GM12872 (cell line): ENCODE data around the gene FBXO31.

Experiments used
- TF ChIP-seq, protein P1 (sequence below): IDR thresholded peaks from 3 replicates; pipeline ENCODE4 v1.5.1; 2011; ENCODE audit warnings: low read depth, mild to moderate bottlenecking, low read length, moderate library complexity; ENCODE audit not compliant: insufficient read depth

Gene FBXO31

DNA sequence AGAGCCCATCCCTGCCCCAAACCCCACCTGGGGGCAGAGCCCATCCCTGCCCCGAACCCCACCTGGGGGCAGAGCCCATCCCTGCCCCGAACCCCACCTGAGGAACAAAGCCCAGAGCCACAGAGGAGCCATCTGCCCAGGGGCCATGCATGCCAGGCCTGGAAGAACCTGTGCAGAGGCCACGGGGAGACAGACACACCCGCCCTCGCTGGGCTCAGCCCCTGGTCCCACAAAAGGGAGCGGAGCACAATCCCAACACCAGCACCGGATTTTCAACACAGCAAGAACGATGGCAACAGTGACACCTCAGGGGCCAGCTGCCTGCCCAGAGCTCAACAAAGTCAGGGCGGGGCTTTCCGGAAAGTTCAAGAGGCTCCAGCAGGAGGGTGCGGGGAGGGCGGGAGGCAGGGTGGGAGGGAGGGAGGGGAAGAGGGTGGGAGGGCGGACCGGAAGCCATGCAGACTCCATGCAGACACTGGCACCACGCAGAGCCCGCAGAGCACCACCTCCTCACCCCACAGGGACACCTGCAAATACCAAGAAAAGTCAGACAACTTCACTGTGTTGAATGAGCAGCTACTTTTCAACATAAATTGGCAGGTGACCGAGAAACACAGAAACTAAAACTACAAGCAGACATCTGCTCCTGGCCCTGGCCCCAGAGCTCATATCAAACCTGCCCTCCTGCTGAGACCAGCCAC lies 38.5 kb downstream of the FBXO31 start:
- TF ChIP-seq, protein P1, sequence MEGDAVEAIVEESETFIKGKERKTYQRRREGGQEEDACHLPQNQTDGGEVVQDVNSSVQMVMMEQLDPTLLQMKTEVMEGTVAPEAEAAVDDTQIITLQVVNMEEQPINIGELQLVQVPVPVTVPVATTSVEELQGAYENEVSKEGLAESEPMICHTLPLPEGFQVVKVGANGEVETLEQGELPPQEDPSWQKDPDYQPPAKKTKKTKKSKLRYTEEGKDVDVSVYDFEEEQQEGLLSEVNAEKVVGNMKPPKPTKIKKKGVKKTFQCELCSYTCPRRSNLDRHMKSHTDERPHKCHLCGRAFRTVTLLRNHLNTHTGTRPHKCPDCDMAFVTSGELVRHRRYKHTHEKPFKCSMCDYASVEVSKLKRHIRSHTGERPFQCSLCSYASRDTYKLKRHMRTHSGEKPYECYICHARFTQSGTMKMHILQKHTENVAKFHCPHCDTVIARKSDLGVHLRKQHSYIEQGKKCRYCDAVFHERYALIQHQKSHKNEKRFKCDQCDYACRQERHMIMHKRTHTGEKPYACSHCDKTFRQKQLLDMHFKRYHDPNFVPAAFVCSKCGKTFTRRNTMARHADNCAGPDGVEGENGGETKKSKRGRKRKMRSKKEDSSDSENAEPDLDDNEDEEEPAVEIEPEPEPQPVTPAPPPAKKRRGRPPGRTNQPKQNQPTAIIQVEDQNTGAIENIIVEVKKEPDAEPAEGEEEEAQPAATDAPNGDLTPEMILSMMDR: no peak

DNA sequence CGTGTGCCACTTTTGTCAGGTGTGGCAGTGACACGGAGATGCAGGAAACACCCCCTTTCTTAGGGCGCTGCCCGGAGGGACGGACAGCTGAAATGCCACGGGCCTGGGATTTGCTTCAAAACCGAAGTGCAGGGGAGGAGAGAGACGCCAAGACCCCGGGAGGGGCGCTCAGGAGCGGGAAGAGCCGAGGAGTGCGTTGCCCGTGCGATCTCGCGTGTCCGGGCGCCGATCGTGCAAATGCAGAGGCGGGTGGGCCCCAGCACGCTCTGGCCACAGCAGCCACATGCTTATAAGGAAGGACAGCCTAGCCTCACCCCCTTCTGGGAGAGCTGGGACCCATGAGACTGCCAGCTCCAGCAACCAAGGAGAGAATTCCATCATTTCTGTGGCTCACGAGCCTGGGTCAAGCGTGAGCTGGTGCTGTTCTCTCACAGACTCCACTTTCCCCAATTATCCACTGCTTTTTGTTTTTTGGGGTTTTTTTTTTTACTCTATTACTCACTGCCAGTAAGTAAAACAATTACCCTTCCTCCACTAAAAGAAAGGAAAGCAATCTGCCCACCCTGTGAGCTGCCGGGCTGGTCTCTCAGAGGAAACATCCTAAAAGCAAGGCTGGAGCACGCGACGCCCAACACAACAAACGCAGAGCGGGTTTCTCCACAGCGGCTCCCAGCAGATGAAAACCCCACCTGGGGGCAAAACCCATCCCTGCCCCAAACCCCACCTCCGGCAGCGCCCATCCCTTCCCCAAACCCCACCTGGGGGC lies 39.2 kb downstream of the FBXO31 start:
- TF ChIP-seq, protein P1: no peak

DNA sequence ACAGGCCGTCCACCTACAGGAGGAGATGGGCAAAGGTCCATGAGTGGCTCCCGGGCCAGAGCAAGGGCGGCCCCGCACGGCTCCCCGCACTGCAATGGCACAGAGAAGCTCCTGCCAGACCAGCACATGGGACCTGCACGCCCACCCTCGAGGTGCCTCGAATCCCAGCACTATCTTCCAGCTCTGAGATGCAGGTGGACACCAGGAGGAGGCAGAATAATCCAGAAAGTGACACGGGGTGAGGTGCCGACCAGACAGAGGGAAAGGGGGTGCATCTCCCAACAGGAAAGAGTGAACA lies 39.9 kb downstream of the FBXO31 start:
- TF ChIP-seq, protein P1: no peak

DNA sequence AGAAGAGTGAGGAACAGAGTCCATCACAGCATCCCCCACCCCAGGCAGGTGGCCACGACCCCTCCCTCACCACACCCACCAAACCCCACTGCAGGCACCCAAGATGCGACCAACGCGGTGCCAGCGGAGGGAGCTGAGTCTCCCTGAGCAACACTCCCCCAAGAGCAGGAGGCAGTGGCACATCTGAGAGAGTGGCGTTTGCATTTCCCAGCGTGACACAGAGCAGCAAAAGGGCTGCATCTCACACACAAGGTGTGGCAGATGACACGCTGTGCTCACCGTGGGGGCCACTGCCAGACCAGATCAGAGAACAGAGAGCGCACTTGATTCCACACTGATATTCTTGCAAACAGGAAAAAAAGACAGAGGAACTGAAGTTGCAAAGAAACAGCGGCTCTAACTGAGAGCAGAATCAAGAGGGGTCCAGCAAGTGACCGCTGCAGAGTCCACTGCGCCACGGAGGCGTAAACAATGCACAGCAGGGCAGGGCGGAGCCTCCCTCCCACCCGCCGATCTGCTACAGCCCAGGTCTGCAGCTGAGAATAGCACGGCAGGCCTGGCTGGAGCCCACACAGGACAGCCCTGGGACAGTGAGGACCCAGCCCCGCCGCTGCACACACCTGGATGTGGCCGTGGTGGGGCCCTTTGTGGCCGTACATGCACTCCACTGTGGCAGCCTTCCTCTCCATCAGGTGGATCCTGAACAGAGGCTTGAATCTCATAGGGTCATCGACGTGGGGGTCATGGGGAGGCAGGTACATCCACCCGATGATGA lies 40.4 kb downstream of the FBXO31 start:
- TF ChIP-seq, protein P1: no peak

DNA sequence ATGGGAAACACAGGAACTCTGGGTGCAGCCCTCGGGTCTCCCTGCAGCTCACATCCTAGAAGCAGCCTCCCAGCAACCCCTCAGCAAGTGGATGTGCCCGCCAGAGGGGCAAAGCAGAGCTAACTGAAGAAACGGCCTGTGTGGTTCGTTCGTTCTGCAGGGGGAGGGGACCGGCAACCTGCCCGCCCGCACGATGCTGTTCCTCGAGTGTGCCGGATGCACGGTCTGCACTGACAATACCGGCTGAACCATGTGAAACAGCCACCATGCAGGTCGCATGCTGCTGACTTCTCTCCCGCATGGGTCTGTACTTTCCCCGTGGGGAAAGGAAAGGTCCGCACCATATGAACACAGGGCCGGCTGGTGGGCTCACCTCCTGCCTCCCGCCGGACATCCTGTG lies 41.1 kb downstream of the FBXO31 start:
- TF ChIP-seq, protein P1: no peak

DNA sequence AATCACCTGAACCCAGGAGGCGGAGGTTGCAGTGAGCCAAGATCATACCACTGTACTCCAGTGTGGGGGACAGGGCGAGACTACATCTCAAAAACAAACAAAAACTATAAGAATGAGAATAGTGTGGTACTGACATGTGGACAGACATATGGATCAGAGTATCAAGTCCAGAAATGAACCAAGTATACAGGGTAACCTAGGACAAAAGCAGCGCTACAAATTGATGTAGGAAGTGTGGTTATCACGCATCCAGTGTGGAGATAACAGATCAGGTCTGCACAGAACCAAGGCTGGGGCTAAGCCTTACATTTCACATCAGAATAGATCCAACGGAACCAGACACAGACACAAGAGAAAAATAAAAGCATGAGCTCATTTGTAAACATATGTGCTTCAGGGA lies 43.4 kb downstream of the FBXO31 start:
- TF ChIP-seq, protein P1: no peak

DNA sequence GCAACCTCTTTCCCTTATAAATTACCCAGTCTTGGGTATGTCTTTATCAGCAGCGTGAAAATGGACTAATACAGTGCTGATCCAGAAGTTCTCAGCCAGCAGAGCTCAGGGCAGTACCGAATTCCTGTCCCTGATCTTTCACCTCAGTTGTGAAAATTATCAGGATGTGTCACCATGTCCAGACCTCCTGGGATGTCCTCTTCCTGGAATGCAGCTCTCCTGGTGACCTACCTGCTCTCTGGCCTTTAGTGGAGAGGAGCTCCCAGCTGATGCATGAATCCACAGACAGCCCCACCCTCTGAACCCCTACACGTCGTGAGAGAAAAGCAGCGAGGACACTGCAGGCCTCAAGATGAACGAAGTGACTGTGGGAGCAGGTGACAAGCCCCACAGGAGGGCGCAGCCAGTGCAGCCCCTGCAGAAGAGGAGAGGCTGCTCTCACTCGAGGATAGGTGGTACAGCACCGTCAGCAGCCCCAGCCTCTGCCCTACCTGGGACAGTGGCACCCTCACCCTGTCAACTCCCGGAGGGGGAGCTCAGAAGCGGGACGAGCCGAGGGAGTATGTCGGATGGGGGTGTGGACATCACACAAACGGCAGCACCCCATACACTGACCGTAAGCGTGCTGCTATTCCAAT lies 44.4 kb downstream of the FBXO31 start:
- TF ChIP-seq, protein P1: no peak
